Stimulated activated CD4-positive, alpha-beta T cell treated with anti-CD3 and anti-CD28 coated beads, Interleukin-4, amount 100 ng/mL, for 24 hours (primary cell): ENCODE measurements around the gene SUMF2.
"Not testable (repeated sequence)": the region's sequence is repeated elsewhere in the genome, so short reads cannot be mapped to it uniquely, and the experiment has no call there.

Experiments used
- DNase-seq: peaks from one replicate; pipeline ENCODE4 v3.0.0-alpha.2; 2020

The SUMF2 gene

GRCh38 chr7:56063882-56064625, at the start of gene SUMF2:
TSS of gene SUMF2 (plus strand) at chr7:56064286. CDS start at chr7:56064312, 26 bp downstream.
- peak; percentile 90 for DNase-seq

GRCh38 chr7:56017015-56017414, 47.1 kb upstream of the SUMF2 start:
- not testable (repeated sequence) for DNase-seq

GRCh38 chr7:56019501-56019900, 44.6 kb upstream of the SUMF2 start:
- no peak for DNase-seq

- no peak for DNase-seq
These were observed 40.6 kb upstream of the SUMF2 start for GRCh38 chr7:56023500-56023899.

- no peak for DNase-seq
These were observed 37.5 kb upstream of the SUMF2 start for GRCh38 chr7:56026538-56026937.

GRCh38 chr7:56028942-56029630, 35.0 kb upstream of the SUMF2 start:
- DNase-seq = no peak

- DNase-seq = no peak
These were observed 33.7 kb upstream of the SUMF2 start for GRCh38 chr7:56030340-56030739.

GRCh38 chr7:56031556-56031955, 32.5 kb upstream of the SUMF2 start:
- not testable (repeated sequence) for DNase-seq

- not testable (repeated sequence) for DNase-seq
These were observed 31.5 kb upstream of the SUMF2 start for GRCh38 chr7:56032578-56032977.

- DNase-seq = peak; percentile 61
These were observed 30.2 kb upstream of the SUMF2 start for GRCh38 chr7:56033671-56034432.

- DNase-seq = no peak
These were observed 23.4 kb upstream of the SUMF2 start for GRCh38 chr7:56040730-56041129.

GRCh38 chr7:56045758-56046157, 18.3 kb upstream of the SUMF2 start:
- DNase-seq = not testable (repeated sequence)

GRCh38 chr7:56046721-56047445, 17.2 kb upstream of the SUMF2 start:
- DNase-seq = no peak

GRCh38 chr7:56047446-56048116, 16.5 kb upstream of the SUMF2 start:
- DNase-seq = not testable (repeated sequence)

- no peak for DNase-seq
These were observed 15.8 kb upstream of the SUMF2 start for GRCh38 chr7:56048245-56048644.

GRCh38 chr7:56048763-56049162, 15.3 kb upstream of the SUMF2 start:
- not testable (repeated sequence) for DNase-seq

GRCh38 chr7:56051053-56051338, 13.1 kb upstream of the SUMF2 start:
- DNase-seq = no peak

- peak; percentile 93 for DNase-seq
These were observed 12.5 kb upstream of the SUMF2 start, which contains the start of the genes CCT6A and PSPH for GRCh38 chr7:56051339-56052191. TSS of gene CCT6A (plus strand) at chr7:56051765. CDS start at chr7:56051849, 84 bp downstream. TSS of gene PSPH (minus strand) at chr7:56051444. CDS start at chr7:56021212, 30,232 bp downstream.

GRCh38 chr7:56053379-56053778, 10.7 kb upstream of the SUMF2 start:
- DNase-seq = no peak

- DNase-seq = no peak
These were observed 10.1 kb upstream of the SUMF2 start for GRCh38 chr7:56053993-56054392.

GRCh38 chr7:56062382-56062781, 1.7 kb upstream of the SUMF2 start:
- no peak for DNase-seq
